ENCODE measurements around the gene VPS51.

DNA sequence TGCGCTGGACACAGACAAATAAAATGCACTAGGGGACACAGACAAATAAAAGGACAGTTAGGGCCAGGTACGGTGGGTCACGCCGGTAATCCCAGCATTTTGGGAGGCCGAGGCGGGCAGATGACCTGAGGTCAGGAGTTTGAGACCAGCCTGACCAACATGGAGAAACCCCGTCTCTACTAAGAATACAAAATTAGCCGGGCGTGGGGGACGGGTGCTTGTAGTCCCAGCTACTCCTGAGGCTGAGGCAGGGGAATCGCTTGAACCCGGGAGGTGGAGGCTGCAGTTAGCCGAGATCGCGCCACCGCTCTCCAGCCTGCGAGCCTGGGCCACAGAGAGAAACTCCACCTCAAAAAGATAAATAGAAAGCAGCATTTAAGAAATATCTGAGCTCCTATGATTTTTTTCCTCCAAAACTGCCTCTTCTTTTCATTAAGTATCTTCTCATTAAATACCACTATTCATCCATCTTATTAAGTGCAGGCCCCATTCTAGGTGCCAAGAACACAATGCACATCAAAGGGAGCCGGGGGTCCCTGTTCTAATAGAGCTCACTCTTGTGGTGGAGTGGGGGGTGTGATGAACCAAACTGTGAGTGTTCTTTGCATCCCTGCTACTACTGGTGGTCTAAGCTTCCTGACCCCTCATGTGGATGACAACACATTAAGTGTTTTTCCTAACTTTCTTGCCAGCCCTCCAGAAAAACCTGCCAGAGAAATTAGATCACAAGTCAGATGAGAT is 22.3 kb downstream of the VPS51 start:
- TF ChIP-seq YY1 (IDR thresholded peaks at IDR 0.05) (no peak), GABPA (IDR thresholded peaks at IDR 0.05 in 1 of 2, conservative IDR thresholded peaks at IDR 0.05 in 1 of 2) (no peak), RAD21 (IDR thresholded peaks at IDR 0.05) (peak in 1 of 2 donors; percentile 1), SP1 (IDR thresholded peaks at IDR 0.05) (no peak)
- TF ChIP-seq, protein P1, sequence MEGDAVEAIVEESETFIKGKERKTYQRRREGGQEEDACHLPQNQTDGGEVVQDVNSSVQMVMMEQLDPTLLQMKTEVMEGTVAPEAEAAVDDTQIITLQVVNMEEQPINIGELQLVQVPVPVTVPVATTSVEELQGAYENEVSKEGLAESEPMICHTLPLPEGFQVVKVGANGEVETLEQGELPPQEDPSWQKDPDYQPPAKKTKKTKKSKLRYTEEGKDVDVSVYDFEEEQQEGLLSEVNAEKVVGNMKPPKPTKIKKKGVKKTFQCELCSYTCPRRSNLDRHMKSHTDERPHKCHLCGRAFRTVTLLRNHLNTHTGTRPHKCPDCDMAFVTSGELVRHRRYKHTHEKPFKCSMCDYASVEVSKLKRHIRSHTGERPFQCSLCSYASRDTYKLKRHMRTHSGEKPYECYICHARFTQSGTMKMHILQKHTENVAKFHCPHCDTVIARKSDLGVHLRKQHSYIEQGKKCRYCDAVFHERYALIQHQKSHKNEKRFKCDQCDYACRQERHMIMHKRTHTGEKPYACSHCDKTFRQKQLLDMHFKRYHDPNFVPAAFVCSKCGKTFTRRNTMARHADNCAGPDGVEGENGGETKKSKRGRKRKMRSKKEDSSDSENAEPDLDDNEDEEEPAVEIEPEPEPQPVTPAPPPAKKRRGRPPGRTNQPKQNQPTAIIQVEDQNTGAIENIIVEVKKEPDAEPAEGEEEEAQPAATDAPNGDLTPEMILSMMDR (IDR thresholded peaks at IDR 0.05; ENCODE audit: low read depth, low read length, missing input control): no peak
- TF ChIP-seq, protein P2, sequence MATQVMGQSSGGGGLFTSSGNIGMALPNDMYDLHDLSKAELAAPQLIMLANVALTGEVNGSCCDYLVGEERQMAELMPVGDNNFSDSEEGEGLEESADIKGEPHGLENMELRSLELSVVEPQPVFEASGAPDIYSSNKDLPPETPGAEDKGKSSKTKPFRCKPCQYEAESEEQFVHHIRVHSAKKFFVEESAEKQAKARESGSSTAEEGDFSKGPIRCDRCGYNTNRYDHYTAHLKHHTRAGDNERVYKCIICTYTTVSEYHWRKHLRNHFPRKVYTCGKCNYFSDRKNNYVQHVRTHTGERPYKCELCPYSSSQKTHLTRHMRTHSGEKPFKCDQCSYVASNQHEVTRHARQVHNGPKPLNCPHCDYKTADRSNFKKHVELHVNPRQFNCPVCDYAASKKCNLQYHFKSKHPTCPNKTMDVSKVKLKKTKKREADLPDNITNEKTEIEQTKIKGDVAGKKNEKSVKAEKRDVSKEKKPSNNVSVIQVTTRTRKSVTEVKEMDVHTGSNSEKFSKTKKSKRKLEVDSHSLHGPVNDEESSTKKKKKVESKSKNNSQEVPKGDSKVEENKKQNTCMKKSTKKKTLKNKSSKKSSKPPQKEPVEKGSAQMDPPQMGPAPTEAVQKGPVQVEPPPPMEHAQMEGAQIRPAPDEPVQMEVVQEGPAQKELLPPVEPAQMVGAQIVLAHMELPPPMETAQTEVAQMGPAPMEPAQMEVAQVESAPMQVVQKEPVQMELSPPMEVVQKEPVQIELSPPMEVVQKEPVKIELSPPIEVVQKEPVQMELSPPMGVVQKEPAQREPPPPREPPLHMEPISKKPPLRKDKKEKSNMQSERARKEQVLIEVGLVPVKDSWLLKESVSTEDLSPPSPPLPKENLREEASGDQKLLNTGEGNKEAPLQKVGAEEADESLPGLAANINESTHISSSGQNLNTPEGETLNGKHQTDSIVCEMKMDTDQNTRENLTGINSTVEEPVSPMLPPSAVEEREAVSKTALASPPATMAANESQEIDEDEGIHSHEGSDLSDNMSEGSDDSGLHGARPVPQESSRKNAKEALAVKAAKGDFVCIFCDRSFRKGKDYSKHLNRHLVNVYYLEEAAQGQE (IDR thresholded peaks at IDR 0.05): no peak

Data from liver (tissue), 3 donors.